ENCODE data around the gene ALDH9A1.

DNA sequence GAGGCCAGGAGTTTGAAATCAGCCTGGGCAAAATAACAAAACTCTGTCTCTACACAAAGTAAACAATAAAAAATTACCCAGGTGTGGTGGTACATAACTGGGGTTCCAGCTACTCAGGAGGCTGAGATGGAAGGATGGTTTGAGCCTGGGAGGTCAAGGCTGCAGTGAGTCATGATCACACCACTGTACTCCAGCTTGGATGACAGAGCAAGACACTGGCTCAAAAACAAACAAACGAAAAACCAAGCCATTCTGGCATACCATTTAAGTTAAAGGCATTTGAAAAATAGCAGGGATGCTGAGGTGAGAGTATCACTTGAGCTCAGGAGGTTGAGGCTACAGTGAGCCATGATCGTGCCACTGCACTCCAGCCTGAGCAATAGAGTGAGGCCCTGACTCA, 5.3 kb upstream of the ALDH9A1 start:
- TF ChIP-seq, protein P1, sequence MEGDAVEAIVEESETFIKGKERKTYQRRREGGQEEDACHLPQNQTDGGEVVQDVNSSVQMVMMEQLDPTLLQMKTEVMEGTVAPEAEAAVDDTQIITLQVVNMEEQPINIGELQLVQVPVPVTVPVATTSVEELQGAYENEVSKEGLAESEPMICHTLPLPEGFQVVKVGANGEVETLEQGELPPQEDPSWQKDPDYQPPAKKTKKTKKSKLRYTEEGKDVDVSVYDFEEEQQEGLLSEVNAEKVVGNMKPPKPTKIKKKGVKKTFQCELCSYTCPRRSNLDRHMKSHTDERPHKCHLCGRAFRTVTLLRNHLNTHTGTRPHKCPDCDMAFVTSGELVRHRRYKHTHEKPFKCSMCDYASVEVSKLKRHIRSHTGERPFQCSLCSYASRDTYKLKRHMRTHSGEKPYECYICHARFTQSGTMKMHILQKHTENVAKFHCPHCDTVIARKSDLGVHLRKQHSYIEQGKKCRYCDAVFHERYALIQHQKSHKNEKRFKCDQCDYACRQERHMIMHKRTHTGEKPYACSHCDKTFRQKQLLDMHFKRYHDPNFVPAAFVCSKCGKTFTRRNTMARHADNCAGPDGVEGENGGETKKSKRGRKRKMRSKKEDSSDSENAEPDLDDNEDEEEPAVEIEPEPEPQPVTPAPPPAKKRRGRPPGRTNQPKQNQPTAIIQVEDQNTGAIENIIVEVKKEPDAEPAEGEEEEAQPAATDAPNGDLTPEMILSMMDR (IDR thresholded peaks at IDR 0.05 in 4 of 5, conservative IDR thresholded peaks at IDR 0.05 in 1 of 5): no peak
- TF ChIP-seq POLR2A (IDR thresholded peaks at IDR 0.05): no peak
